ENCODE results near the gene CADM1.
A peak's percentile ranks its signal among the peaks of the same experiment; 100 is the strongest.

Gene CADM1

DNA sequence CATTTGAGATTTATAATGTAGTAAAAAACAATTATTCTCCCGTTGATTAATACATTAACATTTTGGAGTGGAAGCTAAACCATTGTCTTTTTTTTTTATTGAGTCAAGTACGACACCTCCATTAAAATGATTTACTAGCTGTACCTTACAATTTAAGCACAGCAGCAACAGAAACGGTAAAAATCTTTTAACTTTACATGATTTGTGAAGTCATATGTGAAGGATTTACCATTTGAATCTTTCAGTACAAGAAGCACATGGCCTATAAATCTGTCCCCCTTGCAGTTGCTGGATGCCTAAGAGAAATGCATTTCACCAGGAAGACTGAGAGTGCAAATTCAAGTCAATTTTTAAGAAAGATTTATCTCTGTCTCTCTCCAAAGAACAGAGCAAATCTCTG is 324.6 kb downstream of the CADM1 start:
- no peak for DNase-seq (ENCODE audit: low spot score)

DNA sequence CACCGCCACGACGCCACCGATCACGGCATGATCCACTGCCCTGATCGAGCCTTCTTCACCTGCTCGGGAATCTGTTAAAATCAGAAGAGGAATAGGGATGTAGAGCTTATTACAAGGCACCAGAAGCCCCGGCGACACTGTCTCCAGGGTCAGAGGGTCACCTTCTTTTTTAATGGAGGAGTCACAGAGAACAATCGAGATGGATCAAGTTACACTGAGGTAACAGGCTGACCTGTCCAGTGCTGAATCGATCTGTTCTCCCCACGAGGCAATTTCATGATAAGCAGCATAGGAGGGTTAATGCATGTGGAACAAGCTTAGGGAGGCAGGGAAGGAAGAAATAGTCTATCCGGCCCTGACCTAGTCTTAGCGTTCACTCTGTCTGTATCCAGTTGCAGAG is 325.5 kb downstream of the CADM1 start:
- no peak for DNase-seq (ENCODE audit: low spot score)

GRCh38 chr11:115173136-115173535 is 331.1 kb downstream of the CADM1 start:
- DNase-seq (ENCODE audit: low spot score) = no peak

GRCh38 chr11:115170133-115170815 is 333.9 kb downstream of the CADM1 start:
- DNase-seq (ENCODE audit: low spot score) = peak; percentile 21

DNA sequence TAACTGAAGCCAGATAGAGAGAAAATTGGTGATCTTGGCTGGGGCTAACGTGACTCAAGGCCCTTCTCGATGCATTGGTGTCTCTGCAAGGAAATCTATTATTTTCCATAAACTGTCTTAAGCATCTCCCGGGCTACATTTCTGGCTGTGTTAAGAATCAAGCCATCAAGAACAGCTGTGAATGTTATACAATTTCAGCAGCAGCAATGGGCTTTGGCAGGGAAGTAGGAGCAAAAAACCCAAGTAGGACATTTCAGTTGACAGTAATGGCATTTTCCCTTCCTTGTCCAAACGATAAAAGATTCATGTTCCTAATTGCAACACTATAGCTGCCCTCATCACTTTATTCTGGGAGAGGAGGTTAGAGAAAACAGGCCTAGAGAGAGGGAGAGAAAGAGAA is 335.0 kb downstream of the CADM1 start:
- no peak for DNase-seq (ENCODE audit: low spot score)

DNA sequence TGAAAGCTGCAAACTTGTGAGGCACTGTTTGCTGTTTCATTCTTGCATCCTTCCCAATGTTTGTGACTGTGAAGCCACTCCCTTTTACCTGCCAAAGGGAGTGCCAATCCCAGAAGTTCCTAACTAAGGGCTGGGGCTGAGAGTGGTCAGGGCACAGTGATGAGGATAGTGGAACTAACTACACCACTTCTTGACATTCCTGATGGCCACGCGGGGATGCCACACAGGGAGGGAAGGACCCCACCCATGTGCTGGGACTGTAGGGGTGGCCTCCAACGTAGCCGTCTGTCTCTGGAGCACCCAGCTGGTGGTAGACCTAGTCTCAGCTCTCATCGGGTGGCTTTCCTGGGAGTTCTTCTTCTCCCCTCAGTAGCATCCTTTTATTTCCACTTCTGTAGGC is 335.5 kb downstream of the CADM1 start:
- DNase-seq (ENCODE audit: low spot score) = no peak

DNA sequence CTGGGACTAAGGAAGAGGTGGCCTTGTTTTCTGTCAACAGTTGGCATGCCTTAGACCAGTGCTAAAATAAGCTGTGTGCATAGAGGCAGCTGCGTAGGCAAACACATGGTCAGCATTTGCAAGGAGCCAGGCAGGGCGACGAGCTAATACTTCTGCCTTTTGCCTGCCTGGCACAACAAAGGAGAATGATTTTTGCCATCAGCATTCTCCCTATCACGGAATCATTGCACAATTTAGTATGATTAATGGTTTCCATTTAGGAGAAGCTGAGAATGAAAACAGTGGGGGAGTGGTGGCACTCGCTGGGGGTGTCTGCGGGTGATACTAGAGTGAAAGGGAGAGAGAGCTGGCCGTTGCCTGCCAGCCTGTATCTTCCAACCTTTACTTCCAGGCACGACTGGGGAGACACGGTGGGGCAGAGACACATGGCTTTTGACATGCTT is 336.0 kb downstream of the CADM1 start:
- no peak for DNase-seq (ENCODE audit: low spot score)

- no peak for DNase-seq (ENCODE audit: low spot score)
Observed at GRCh38 chr11:115167456-115167855, 336.8 kb downstream of the CADM1 start.

GRCh38 chr11:115166820-115167219 is 337.4 kb downstream of the CADM1 start:
- DNase-seq (ENCODE audit: low spot score) = no peak

GRCh38 chr11:115164774-115165173 is 339.4 kb downstream of the CADM1 start:
- no peak for DNase-seq (ENCODE audit: low spot score)

DNA sequence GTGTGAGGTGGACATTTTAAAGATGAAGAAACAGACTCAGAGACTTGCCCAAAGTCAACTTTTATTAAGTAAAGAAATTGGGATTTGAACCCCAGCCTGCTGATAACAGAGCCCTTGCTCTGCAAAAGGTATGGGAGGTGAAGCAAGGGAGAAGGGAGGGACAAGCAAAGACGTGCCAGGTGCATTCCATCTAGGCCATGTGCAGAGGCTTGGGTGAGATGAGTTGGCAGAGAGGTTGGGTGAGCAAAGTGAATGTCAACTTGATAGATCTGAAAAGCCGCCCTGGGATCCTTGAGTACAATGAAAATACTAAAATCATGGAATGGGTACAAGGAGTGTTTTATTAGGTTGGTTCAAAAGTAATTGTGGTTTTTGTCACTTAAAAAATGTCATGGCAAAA is 341.3 kb downstream of the CADM1 start:
- DNase-seq (ENCODE audit: low spot score) = no peak

DNA sequence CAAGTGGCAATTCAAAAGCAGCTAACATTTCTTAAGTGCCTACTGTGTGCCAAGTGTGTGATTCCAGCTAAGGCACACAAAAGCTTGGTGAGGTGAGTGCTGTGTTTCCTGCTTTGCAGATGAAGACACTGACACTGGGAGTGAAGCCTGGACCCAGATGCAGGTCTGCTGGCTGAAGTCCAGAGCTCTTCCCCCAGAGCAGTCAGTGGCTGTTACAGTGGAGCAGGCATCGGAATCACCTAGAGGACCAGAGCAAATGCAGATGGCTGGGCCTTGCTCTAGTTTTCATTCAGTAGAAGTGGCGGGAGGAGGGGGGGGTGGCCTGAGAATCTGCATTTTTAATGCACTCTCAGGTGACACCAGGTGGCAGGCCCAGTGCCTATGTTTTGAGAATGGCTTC is 342.3 kb downstream of the CADM1 start:
- DNase-seq (ENCODE audit: low spot score) = no peak

GRCh38 chr11:115159207-115159606 is 345.0 kb downstream of the CADM1 start:
- no peak for DNase-seq (ENCODE audit: low spot score)

GRCh38 chr11:115158053-115158452 is 346.2 kb downstream of the CADM1 start:
- no peak for DNase-seq (ENCODE audit: low spot score)

DNA sequence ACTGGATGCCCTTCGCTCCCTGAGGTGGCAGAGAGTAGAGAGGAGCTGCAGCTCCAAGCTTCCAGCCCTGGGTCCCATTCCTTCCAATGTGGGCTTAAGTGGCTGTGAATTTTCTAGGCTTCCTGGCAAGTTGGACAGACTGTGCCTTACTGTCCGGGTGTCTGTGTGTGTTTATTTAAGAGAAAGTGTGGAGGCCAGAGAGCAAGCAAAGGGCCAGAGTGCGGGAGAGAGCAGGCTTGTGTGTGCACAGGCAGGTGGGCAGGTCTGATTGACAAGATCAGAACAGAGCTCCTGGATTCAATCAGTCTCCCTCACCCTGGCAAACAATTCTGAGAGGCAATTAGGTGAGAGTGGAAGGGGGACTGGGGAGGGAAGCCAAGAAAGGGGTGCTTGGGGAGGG is 347.0 kb downstream of the CADM1 start:
- DNase-seq (ENCODE audit: low spot score) = no peak

DNA sequence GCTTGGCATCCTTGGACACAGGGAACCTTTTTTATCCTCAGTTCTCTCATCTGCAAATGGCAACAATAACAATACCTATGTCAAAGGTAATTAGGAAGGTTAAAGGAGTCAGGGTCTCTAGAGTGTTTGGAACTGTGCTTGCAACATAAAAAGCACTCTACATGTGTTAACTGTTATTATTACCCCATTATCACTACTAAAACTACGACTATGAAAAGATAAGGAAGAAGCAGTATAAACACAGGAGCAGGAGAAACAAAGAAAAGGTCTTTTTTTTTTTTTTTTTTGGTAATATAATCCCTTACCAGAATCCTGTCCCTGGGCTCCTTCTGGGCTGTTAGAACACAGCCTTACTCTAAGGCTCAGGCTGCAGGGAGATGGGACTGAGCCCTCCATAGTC is 348.2 kb downstream of the CADM1 start:
- DNase-seq (ENCODE audit: low spot score) = no peak

DNA sequence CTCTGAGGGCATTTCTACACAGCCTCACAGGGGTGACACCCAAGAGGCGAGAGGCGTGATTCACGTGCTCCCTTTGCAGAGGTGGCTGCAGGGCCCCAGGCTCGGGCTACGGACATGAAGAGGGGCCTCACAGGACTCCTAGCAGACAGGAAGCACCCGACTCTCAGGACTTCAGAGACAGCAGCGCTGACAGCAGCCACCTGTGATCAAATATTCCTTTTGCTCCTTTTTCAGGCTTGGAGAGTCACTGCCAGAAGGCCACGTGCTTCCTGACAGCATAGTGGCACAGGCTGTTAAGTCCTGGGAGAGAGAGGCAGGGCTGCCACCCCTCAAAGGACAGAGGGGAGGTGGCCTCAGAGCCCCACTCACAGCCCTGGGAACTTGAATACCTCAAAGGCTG is 348.9 kb downstream of the CADM1 start:
- no peak for DNase-seq (ENCODE audit: low spot score)

DNA sequence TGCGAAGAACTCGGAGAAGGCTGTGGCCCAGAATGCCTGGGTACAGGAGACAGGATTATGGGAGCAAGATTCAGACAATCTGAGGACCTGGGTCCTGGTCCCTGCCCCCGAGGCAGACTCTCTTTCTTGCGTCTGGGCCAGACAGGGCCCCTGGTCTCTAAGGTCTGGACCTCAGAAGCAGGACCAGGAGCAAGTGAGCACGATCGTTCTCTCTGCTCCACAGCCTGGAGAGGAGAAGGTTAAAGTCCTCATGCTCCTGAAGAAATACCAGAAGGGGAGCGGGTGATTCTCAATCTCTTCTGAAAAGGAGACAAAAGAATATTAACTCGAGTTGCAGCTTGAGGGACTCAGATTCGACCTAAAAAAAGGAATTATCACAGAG is 349.9 kb downstream of the CADM1 start:
- no peak for DNase-seq (ENCODE audit: low spot score)

DNA sequence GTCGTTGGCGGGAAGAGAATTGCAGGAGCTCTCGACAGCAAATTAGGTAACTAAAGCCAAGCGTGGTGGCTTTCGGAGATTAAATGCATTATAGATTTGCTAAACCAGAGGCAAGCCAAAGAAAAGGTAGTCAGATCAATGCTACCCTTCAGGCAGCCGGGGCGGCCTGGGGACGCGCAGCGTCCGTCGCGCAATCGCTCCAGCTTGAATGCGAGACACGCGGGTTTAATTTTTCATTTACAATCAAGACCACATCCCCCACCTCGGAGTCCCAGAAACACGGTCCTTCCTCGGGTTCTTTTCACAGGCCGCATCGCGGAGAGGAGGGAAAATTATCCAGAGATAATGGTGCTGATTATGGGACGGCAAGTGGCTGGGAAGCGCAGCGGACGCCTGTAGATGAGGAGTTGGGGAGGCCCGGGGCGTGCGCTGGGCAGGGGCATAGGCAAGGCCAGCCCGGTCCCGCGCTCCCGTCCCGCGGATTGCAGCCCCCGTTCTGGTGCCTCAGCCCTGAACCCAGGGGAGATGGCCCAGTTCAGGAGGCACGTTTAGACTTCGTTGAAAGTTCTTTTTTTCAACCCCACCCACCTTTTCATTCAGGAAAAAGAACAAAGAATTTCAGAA is 350.4 kb downstream of the CADM1 start:
- DNase-seq (ENCODE audit: low spot score) = no peak

GRCh38 chr11:115153135-115153534 is 351.1 kb downstream of the CADM1 start:
- DNase-seq (ENCODE audit: low spot score) = peak; percentile 32

GRCh38 chr11:115151010-115151409 is 353.2 kb downstream of the CADM1 start:
- DNase-seq (ENCODE audit: low spot score) = no peak

GRCh38 chr11:115148691-115149090 is 355.5 kb downstream of the CADM1 start:
- DNase-seq (ENCODE audit: low spot score) = no peak

- DNase-seq (ENCODE audit: low spot score) = no peak
Observed at GRCh38 chr11:115148101-115148500, 356.1 kb downstream of the CADM1 start.

- DNase-seq (ENCODE audit: low spot score) = no peak
Observed at GRCh38 chr11:115147243-115147807, 356.9 kb downstream of the CADM1 start.

Measured in LoVo (cell line).